T-helper 17 cell (primary cell): Measurements from ENCODE around the gene SULT2A1. TPM values are rescaled to one million over a fixed set of nuclear protein-coding genes. Genes with fewer than 3 reads are reported as not detected.
"Not testable (repeated sequence)": the region's sequence is repeated elsewhere in the genome, so short reads cannot be mapped to it uniquely, and the experiment has no call there.

Experiments used
- ATAC-seq: fragments of 150-1000 bp; cut with Tn5 transposase; 2 replicates; pipeline ENCODE4 v1.10.0; 2021; ENCODE audit warnings: mild to moderate bottlenecking, moderate library complexity
- DNase-seq, 3 donors: peaks; one replicate each; pipeline versions ENCODE4 v3.0.0 to v3.0.0-alpha.2; 2020 to 2021
- H3K9me3 ChIP-seq: one replicate; pipeline ENCODE4 v1.7.0; 2013; ENCODE audit warnings: low read length, mild to moderate bottlenecking; ENCODE audit not compliant: control insufficient read depth, poor library complexity, severe bottlenecking
- H3K27ac Mint-ChIP-seq: one replicate; pipeline ENCODE4 v1.8.0; 2022; ENCODE audit warnings: mild to moderate bottlenecking, moderate library complexity, mixed read lengths
- H3K27me3 Mint-ChIP-seq: one replicate; pipeline ENCODE4 v1.8.0; 2022; ENCODE audit warnings: mixed read lengths
- H3K36me3 Mint-ChIP-seq: one replicate; pipeline ENCODE4 v1.8.0; 2022; ENCODE audit warnings: low read depth, mixed read lengths
- H3K4me1 Mint-ChIP-seq: one replicate; pipeline ENCODE4 v1.8.0; 2022; ENCODE audit warnings: mild to moderate bottlenecking, mixed read lengths
- H3K4me3 Mint-ChIP-seq: one replicate; pipeline ENCODE4 v1.8.0; 2022; ENCODE audit warnings: mild to moderate bottlenecking, moderate library complexity, mixed read lengths
- total RNA-seq, 4 donors: library from RNA in 2 of 4; stranded (reverse) in 2 of 4; gene quantifications; one replicate each; pipeline ENCODE4 v1.2.3 and lab custom pipeline; 2022 to 2026

The SULT2A1 gene
- total RNA-seq: not detected
- total RNA-seq (lab: John Stamatoyannopoulos, UW): 0 reads per million in 2 donors

GRCh38 chr19:47886010-47886559 lies at the start of gene SULT2A1:
SULT2A1 (minus strand) TSS chr19:47886315; CDS start chr19:47886257, 58 bp downstream.
- peaks cover 51% of the 10 kb centered on the region for H3K27me3 Mint-ChIP-seq
- no peaks in the 10 kb centered on the region for H3K36me3 Mint-ChIP-seq
- ATAC-seq (no peak), DNase-seq (no peak)
- peaks cover 4% of the 10 kb centered on the region for H3K4me1 Mint-ChIP-seq
- H3K9me3 ChIP-seq: no peaks in the 10 kb centered on the region
- peak within 1 kb of the TSS; percentile 41 for H3K4me3 Mint-ChIP-seq
- peak within 1 kb of the TSS; percentile 14 for H3K27ac Mint-ChIP-seq

- H3K36me3 Mint-ChIP-seq, H3K4me3 Mint-ChIP-seq, H3K4me1 Mint-ChIP-seq, ATAC-seq, H3K9me3 ChIP-seq, H3K27ac Mint-ChIP-seq, H3K27me3 Mint-ChIP-seq: not testable (repeated sequence)
- DNase-seq: peak in 1 of 3 donors; percentile 4
Measured at GRCh38 chr19:47928581-47928980, 42.5 kb upstream of the SULT2A1 start.

- not testable (repeated sequence) for H3K4me3 Mint-ChIP-seq, H3K27me3 Mint-ChIP-seq, H3K36me3 Mint-ChIP-seq, H3K4me1 Mint-ChIP-seq, ATAC-seq, H3K9me3 ChIP-seq, H3K27ac Mint-ChIP-seq
- peak in 1 of 3 donors; percentile 98 for DNase-seq
Measured at GRCh38 chr19:47920107-47920506, 34.0 kb upstream of the SULT2A1 start.

- not testable (repeated sequence) for ATAC-seq, H3K4me1 Mint-ChIP-seq, H3K9me3 ChIP-seq, H3K27me3 Mint-ChIP-seq, H3K36me3 Mint-ChIP-seq, H3K4me3 Mint-ChIP-seq, DNase-seq, H3K27ac Mint-ChIP-seq
Measured at GRCh38 chr19:47910191-47910590, 24.1 kb upstream of the SULT2A1 start.

- not testable (repeated sequence) for H3K4me3 Mint-ChIP-seq, H3K27ac Mint-ChIP-seq, H3K9me3 ChIP-seq, H3K36me3 Mint-ChIP-seq, H3K4me1 Mint-ChIP-seq, H3K27me3 Mint-ChIP-seq, ATAC-seq
- peak; percentile 29 to 85 (median 67) for DNase-seq
Measured at GRCh38 chr19:47909350-47909749, 23.2 kb upstream of the SULT2A1 start.

- no peaks in the 10 kb centered on the region for H3K36me3 Mint-ChIP-seq
- H3K27me3 Mint-ChIP-seq: peaks cover 38% of the 10 kb centered on the region
- ATAC-seq (no peak), DNase-seq (no peak)
- no peak overlapping the region for H3K4me3 Mint-ChIP-seq
- no peaks in the 10 kb centered on the region for H3K4me1 Mint-ChIP-seq
- H3K27ac Mint-ChIP-seq: no peak overlapping the region
- H3K9me3 ChIP-seq: no peaks in the 10 kb centered on the region
Measured at GRCh38 chr19:47901370-47901769, 15.3 kb upstream of the SULT2A1 start.

GRCh38 chr19:47899335-47899734 lies 13.2 kb upstream of the SULT2A1 start:
- Mint-ChIP-seq H3K4me1 (no peaks in the 10 kb centered on the region), H3K27me3 (peaks cover 38% of the 10 kb centered on the region), H3K36me3 (no peaks in the 10 kb centered on the region), H3K27ac (no peak overlapping the region), H3K4me3 (no peak overlapping the region)
- no peak for ATAC-seq
- no peaks in the 10 kb centered on the region for H3K9me3 ChIP-seq
- DNase-seq: no peak

- H3K36me3 Mint-ChIP-seq: no peaks in the 10 kb centered on the region
- no peaks in the 10 kb centered on the region for H3K4me1 Mint-ChIP-seq
- peaks cover 37% of the 10 kb centered on the region for H3K27me3 Mint-ChIP-seq
- no peaks in the 10 kb centered on the region for H3K9me3 ChIP-seq
- no peak overlapping the region for H3K27ac Mint-ChIP-seq
- ATAC-seq: no peak
- DNase-seq: no peak
- H3K4me3 Mint-ChIP-seq: no peak overlapping the region
Measured at GRCh38 chr19:47897861-47898260, 11.7 kb upstream of the SULT2A1 start.

GRCh38 chr19:47896773-47897172 lies 10.7 kb upstream of the SULT2A1 start:
- no peak overlapping the region for H3K4me3 Mint-ChIP-seq
- H3K36me3 Mint-ChIP-seq: no peaks in the 10 kb centered on the region
- H3K27ac Mint-ChIP-seq: no peak overlapping the region
- DNase-seq (no peak), ATAC-seq (no peak)
- H3K27me3 Mint-ChIP-seq: peaks cover 29% of the 10 kb centered on the region
- no peaks in the 10 kb centered on the region for H3K4me1 Mint-ChIP-seq
- H3K9me3 ChIP-seq: no peaks in the 10 kb centered on the region

- Mint-ChIP-seq H3K36me3 (no peaks in the 10 kb centered on the region), H3K27me3 (peaks cover 21% of the 10 kb centered on the region), H3K27ac (no peak overlapping the region), H3K4me1 (no peaks in the 10 kb centered on the region), H3K4me3 (no peak overlapping the region)
- H3K9me3 ChIP-seq: no peaks in the 10 kb centered on the region
- ATAC-seq (no peak), DNase-seq (no peak)
Measured at GRCh38 chr19:47896019-47896418, 9.9 kb upstream of the SULT2A1 start.

GRCh38 chr19:47895165-47895782 lies 9.2 kb upstream of the SULT2A1 start:
- DNase-seq (no peak), ATAC-seq (no peak)
- no peak overlapping the region for H3K27ac Mint-ChIP-seq
- no peaks in the 10 kb centered on the region for H3K36me3 Mint-ChIP-seq
- no peaks in the 10 kb centered on the region for H3K9me3 ChIP-seq
- H3K27me3 Mint-ChIP-seq: peaks cover 22% of the 10 kb centered on the region
- H3K4me1 Mint-ChIP-seq: no peaks in the 10 kb centered on the region
- H3K4me3 Mint-ChIP-seq: no peak overlapping the region

- H3K4me3 Mint-ChIP-seq: no peak overlapping the region
- no peaks in the 10 kb centered on the region for H3K4me1 Mint-ChIP-seq
- DNase-seq (no peak), ATAC-seq (no peak)
- H3K27me3 Mint-ChIP-seq: peaks cover 23% of the 10 kb centered on the region
- H3K27ac Mint-ChIP-seq: no peak overlapping the region
- no peaks in the 10 kb centered on the region for H3K36me3 Mint-ChIP-seq
- no peaks in the 10 kb centered on the region for H3K9me3 ChIP-seq
Measured at GRCh38 chr19:47891923-47892666, 6.0 kb upstream of the SULT2A1 start.

GRCh38 chr19:47891622-47891922 lies 5.5 kb upstream of the SULT2A1 start:
- Mint-ChIP-seq H3K27ac (no peak overlapping the region), H3K36me3 (no peaks in the 10 kb centered on the region), H3K4me1 (no peaks in the 10 kb centered on the region), H3K27me3 (peaks cover 23% of the 10 kb centered on the region), H3K4me3 (no peak overlapping the region)
- H3K9me3 ChIP-seq: no peaks in the 10 kb centered on the region
- DNase-seq (no peak), ATAC-seq (no peak)
